GM19023 (cell line): ENCODE data around the gene NDUFA7.
"Not testable (repeated sequence)": the region's sequence is repeated elsewhere in the genome, so short reads cannot be mapped to it uniquely, and the experiment has no call there.

Experiments
- ATAC-seq: cut with Tn5 transposase; IDR thresholded peaks from one replicate; pipeline ENCODE4 v1.9.1; 2021; ENCODE audit warnings: mild to moderate bottlenecking, moderate library complexity; ENCODE audit not compliant: unreplicated experiment

The NDUFA7 gene

GRCh38 chr19:8320564-8321066, 560 bp downstream of the NDUFA7 start:
- ATAC-seq = peak; percentile 10

DNA sequence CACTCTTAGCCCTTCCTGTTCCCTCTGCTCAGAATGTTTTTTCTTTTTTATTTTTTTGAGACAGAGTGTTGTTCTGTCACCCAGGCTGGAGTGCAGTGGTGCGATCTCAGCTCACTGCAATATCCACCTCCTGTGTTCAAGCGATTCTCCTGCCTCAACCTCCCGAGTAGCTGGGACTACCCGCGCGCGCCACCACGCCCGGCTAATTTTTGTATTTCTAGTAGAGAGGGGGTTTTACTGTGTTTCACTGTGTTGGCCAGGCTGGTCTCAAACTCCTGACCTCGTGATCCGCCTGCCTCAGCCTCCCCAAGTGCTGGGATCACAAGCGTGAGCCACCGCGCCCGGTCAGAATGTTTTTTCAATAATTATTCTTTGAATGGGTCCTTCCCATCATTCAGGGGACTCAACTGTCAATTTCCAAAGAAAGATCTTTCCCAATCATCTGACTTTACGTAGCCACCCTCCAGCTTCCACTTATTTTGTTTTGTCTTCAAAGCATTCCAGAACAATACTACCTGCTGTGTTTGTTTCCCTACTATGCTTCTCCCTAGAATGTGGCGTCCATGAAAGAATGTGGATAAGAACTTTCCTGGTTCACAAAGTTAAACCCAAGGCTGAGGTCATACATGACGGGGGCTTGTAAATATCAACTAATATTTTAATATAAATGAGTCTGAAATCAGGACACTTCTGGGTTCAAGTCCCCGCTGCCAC, 1.2 kb downstream of the NDUFA7 start:
- no peak for ATAC-seq

GRCh38 chr19:8318835-8319234, 2.3 kb downstream of the NDUFA7 start:
- not testable (repeated sequence) for ATAC-seq

- ATAC-seq = no peak
These were observed 4.6 kb downstream of the NDUFA7 start for GRCh38 chr19:8316351-8317125.

DNA sequence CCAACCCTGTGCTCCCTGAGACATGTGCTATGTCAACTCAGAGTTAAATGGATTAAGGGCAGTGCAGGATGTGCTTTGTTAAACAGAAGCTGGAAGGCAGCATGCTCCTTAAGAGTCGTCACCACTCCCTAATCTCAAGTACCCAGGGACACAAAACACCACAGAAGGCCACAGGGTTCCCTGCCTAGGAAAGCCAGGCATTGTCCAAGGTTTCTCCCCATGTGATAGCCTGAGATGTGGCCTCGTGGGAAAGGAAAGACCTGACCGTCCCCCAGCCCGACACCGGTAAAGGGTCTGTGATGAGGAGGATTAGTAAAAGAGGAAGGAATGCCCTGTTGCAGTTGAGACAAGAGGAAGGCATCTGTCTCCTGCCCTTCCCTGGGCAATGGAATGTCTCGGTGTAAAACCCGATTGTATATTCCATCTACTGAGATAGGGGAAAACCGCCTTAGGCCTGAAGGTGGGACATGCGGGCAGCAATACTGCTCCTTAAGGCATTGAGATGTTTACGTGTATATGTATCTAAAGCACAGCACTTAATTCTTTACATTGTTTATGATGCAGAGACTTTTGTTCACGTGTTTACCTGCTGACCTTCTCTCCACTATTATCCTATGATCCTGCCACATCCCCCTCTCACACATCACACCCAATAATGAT, 6.1 kb downstream of the NDUFA7 start:
- ATAC-seq = not testable (repeated sequence)

DNA sequence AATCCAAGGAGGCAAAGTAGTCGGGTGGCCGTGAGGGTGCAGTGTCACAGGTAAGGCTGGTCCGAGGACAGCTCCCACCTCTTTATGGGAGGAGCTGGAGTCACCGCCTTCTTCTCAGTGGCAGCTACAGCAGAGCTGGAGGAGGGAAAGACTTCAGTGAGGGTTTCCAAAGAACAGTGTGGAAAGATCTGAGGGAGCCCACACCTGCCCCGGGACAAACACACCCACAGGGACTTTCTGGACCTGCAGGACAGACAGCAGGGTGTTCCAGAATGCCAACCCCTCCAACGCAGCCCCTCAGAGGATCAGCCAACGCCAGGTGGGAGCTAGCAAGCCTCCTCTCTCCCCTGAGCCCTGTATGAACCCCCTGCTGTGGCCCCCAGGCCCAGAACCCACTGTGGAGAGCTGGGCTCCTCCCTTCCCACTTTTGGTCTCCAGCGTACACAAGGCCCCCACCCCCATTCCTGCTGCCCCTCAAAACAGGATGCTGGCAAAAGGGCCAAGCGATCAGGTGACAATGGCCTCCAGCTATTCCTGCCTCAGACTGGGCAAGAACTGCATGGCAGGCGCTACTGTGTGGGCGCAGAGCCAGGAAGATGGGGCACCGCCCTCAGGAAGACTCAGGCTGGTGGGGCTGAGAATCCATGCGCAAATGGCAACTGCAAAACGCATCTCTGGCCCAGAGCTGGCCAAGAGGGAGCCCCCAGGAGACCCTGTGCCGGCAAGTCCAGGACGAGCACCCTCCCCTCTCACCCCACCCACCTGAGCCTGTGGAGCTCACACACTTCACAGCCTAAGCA, 9.5 kb downstream of the NDUFA7 start:
- ATAC-seq = no peak

DNA sequence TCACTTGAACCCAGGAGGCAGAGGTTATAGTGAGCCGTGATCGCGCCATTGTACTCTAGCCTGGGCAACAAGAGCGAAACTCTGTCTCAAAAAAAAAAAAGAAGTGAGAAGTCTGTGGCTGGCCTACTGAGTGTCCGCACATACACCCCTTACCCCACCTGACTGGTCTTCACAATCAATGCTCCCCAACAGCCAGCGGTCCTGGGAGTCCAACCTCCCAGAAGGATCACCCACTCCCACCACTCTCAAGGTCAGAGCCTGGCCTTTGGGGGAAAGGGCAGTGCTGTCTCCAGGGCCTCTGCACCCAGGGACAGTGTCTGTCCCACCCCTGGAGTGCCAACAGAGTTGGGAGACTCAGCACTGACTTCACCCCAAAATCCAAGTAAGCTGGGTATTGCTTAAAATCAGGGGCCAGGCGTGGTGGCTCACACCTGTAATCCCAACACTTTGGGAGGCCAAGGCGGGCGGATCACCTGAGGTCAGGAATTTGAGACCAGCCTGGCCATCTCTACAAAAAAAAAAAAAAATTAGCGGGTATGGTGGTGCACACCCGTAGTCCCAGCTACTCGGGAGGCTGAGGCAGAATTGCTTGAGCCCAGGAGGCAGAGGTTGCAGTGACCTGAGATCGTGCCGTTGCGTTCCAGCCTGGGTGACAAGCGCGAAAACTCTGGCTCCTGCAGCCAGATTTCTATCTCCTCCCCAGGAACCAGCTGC, 10.7 kb downstream of the NDUFA7 start:
- no peak for ATAC-seq

DNA sequence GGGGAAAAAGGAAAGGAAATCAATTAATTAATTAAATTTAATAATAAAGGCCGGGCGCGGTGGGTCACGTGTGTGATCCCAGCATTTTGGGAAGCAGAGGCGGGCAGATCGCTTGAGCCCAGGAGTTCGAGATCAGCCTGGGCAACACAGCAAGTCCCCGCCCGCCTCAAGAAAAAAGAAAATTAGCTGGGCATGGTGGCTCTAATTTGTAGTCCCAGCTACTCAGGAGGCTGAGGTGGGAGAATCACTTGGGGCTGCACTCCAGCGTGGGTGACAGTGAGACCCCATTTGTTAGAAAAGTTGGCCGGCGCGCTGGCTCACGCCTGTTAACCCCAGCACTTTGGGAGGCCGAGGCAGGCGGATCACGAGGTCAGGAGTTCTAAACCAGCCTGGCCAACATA, 12.3 kb downstream of the NDUFA7 start:
- no peak for ATAC-seq

- ATAC-seq = peak; percentile 83
These were observed 13.0 kb downstream of the NDUFA7 start, which contains the start of gene CD320 for GRCh38 chr19:8307965-8308866. CD320 (minus strand) TSS chr19:8308358; CDS start chr19:8308290, 68 bp downstream.

DNA sequence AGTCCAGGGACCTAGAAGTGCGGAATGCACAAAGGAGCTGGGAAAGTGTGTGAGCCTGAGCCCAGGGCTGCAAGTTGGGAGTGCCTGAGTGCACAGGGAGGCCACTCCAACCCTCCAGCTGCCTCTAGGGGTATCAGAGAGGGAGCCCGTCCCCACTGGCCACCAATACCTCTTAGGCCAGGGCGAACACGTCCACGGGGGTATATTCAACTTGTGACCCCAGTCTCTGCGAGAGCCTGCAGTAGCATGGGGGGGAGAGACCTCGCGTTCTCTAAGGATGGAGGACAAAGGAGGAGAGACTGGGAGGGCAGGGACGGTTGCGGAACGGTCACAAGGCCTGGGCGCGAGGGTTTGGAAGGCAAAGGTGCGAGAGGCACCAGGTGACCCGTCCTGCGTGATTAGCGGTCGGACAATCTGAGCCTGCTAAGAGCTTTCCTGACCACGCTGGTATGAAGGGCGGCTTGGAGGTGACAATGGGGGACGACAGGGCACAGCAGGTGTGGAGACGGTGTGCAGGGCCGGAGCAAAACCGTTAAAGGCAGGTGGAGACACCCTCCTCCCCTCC, 13.7 kb downstream of the NDUFA7 start:
- no peak for ATAC-seq

- no peak for ATAC-seq
These were observed 14.7 kb downstream of the NDUFA7 start for GRCh38 chr19:8306235-8307054.

DNA sequence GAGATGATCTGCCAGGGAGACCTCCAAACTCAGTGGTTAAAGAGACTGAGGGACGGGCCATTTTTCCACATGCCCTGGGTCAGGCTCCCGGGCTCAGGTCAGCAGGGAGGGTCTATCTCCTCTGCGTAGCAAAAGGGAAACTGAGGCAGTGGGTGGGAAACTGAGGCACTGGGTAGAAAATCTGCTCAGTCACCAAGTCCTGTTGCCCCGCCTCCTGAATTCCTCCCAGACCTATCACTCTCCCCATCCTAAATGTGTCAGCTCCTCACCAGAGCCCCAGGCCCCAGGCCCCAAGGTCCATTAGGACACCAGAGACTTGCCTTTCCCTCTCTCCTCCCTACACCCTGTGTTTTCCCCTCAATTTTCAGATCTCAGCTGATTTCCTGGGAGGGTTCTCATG, 15.4 kb downstream of the NDUFA7 start:
- no peak for ATAC-seq

DNA sequence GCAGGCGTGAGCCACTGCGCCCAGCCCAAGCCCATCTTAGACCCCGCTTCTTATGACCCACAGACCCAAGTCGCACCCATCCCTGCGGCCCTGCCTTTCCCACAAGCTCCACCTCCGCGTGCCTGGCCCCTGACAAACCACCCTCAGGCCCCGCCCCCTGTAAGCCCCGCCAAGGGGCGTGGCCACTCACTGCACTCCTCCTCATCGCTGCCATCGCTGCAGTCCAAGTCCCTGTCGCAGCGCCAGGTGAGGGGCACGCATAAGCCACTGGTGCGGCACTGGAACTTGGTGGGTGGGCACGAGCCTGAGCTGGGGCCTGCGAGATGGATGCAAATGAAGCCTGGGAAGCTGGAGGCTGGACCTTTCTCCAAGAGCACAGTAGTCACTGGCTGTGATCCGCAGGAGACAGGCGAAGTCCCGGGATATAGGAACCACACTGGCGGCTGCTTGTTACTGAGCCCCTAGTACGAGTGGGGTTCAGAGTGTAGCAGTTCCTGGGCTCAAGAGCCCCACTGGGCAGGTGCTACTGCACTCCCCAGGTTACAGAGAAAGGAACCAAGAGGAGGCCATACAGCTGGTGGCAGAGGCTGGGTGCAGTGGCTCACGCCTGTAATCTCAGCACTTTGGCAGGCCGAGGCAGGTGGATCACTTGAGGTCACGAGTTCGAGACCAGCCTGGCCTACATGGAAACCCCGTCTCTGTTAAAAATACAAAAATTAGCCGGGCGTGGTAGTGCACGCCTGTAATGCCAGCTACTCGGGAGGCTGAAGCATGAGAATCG, 16.1 kb downstream of the NDUFA7 start:
- ATAC-seq = no peak

- no peak for ATAC-seq
These were observed 18.4 kb downstream of the NDUFA7 start for GRCh38 chr19:8302734-8303133.

DNA sequence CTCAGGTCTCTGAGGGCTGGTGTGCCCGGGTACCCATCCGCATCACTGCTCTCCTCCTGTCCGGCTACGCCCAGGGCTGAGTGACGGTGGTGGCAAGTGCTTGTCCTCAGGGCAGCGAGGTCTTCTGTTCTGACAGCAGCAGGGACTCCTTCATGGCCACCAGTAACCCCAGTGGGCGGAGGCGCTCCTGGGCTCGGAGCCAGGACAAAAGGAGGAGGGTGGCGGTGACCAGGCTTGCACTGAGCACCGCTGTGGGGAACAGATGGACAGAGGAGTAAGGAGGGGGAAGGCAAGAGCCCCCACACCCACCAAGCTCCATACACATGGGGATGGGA, 18.9 kb downstream of the NDUFA7 start:
- ATAC-seq = no peak

- ATAC-seq = not testable (repeated sequence)
These were observed 29.8 kb downstream of the NDUFA7 start for GRCh38 chr19:8291337-8291736.

DNA sequence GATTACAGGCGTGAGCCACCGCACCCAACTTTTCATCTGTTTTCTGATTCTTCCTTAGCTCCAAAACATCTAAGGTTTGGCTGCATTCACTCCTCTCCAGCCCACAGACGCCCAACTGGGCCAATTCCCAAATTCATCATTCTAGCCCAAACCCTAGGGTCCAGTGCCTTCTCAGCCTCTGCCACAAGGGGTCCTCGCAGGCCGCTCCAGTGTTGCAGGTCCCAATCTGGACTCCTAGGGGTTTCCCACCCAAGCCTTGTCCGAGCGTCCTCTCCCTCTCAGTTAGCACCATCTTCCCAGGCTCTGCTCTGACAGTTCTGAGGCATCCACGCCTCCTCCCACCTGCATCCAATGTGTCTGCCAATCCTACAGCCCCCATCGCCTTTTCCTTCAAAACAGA, 44.7 kb downstream of the NDUFA7 start:
- ATAC-seq = not testable (repeated sequence)
